H54 (cell line): Measurements from ENCODE around the gene C22orf39.

Experiments used
- DNase-seq: peaks from one replicate; pipeline ENCODE4 v3.0.0; 2011; ENCODE audit warnings: low spot score, mixed read lengths; ENCODE audit not compliant: insufficient read length
- FAIRE-seq: peaks from 3 replicates; lab custom pipeline; 2011; peaks lifted over from hg19 to GRCh38; lab: Jason Lieb, UNC
- POLR2A ChIP-seq: IDR thresholded peaks from 2 replicates; pipeline ENCODE4 v1.6.1; 2011; ENCODE audit warnings: low read depth, mild to moderate bottlenecking, low read length

C22orf39 gene

DNA sequence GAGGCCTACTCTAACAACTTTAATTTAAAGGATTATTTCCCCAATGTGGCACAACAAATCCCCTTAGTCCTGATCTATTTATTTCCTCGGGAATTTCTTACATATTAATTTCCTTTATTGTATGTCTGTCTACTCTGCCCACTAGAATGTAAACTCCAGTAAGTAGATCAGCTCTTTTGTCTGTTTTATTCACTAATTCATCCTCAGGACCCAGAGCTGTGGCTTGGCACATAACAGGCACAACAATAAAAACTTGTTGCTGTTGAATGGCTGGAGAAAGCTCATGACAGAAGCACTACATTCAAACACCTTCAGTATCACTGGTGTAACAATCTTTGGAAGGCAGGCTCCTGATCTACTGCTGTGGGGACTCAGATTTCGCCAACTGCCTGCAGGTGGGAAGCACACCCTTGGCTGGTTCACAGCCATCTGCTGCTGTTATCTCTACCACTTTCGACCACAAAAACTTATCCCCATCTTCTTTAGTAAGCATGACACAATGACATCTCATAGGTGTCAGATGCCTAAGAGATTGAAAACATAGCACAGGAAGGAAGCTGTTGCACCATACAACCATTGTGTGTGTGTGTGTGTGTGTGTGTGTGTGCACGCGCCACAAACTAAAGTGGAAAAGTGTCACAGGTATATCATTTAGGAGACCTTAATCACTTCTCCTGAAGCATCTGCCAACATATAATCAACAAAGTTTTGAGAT, 27.9 kb downstream of the C22orf39 start:
- no peak for FAIRE-seq
- no peak for TF ChIP-seq POLR2A
- no peak for DNase-seq

DNA sequence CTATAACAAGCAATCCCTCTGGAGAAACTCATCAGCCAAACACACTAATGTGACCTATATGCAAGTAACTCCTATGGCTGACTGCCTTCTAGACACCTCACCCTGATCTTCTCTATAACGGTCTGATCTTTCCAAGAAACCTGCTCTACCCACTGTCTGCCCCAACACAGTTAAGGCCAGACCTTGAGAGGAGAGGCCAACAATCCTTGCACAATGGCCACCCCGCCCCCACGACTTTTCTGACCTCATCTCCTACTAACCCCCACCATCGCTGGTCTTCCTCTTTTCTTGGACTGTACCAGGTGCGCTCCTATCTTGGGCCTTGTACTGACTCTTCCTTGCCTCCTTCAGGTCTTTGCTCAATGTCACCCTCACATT, 28.4 kb downstream of the C22orf39 start:
- TF ChIP-seq POLR2A, result no peak
- FAIRE-seq (no peak), DNase-seq (no peak)

DNA sequence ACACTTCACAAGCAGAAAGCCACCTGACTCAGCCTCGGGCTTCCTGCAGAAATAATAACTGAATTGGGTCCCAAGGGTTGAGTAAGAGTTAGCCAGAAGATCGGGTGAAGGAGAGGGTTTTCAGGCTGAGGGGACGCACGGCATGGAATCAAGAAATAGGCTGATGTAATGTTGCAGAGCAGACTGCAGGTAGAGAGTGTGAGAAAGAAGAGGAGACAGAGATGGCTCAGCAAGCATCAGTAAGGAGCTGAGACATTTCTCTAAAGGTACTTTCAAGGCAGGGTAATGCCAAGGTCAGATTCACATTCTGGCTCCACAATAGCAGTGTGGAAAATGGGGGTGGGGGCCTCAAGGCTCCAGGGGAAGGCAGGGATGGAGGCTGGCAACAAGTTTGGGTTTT, 34.6 kb downstream of the C22orf39 start:
- no peak for TF ChIP-seq POLR2A
- DNase-seq, result no peak
- no peak for FAIRE-seq

DNA sequence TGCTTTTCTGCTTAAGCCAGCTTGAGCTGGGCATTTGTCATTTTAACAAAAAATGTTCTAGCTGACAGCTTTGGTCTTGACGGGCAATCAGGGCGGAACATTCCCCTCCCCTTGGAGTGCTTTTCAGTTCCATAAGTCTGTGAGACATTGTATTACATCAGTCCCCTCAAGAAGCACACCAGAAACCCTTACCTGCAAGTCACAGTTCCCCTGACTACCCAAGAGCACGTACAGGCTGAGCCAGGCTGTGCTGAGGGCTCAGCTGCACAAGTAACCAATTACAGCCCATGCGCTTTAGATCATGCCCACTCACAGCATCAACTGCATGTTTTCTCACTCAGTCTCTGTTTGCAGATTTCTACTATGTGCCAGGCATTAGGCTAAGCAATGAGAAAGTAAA, 35.0 kb downstream of the C22orf39 start:
- TF ChIP-seq POLR2A, result no peak
- FAIRE-seq (no peak), DNase-seq (no peak)

DNA sequence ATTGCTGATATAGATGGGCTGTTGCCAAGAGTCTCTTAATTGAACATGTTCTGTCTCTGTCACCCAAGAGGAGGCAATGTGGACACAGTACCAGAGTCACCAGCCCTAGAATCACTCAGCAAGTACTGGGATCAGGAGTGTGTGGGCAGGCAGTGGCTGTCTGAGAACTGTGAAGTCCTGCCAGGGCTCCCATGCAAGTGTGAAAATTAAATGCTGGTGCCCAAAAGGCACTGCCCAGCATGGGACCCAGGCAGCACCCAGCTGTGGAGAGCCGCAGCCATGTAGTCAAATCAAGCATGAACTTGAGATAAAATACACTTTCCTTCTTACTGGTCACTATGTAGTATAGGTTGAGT, 35.8 kb downstream of the C22orf39 start:
- no peak for TF ChIP-seq POLR2A
- FAIRE-seq (no peak), DNase-seq (no peak)

DNA sequence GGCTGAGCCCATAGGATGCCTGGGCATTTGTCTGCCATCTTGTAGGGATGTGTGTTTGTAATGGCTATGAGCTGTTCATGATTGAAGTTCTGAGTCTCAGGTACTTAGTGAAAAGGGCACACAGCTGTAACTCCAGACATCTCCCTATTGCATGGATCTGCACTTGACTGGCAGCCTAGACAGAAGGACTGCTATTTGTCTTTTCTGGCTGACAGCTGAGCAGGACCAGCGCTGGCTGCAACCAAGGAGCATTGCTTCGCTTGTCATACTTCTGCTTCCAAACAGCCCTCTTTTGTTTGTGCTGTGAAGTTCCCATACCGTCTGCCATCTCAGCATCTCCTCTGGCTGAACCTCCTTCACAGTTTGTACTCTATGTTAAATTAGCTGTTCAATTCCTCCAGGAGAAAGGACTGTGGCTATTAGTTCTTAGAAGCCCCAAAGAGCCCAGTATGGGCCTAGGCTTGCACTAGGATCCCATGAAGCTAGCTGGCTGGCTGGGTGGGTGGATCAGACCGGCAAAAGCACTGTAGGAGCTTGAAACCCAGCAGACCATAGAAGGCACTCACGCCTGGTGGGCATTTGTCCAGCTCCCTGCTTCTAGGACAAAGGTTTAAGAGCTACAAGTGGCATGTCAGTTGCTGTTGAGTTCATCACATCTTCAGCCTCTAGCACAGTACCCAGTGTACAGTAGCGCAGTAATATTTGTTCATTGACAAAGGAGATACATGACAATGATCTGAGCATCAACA, 36.4 kb downstream of the C22orf39 start:
- TF ChIP-seq POLR2A, result no peak
- FAIRE-seq (no peak), DNase-seq (no peak)

DNA sequence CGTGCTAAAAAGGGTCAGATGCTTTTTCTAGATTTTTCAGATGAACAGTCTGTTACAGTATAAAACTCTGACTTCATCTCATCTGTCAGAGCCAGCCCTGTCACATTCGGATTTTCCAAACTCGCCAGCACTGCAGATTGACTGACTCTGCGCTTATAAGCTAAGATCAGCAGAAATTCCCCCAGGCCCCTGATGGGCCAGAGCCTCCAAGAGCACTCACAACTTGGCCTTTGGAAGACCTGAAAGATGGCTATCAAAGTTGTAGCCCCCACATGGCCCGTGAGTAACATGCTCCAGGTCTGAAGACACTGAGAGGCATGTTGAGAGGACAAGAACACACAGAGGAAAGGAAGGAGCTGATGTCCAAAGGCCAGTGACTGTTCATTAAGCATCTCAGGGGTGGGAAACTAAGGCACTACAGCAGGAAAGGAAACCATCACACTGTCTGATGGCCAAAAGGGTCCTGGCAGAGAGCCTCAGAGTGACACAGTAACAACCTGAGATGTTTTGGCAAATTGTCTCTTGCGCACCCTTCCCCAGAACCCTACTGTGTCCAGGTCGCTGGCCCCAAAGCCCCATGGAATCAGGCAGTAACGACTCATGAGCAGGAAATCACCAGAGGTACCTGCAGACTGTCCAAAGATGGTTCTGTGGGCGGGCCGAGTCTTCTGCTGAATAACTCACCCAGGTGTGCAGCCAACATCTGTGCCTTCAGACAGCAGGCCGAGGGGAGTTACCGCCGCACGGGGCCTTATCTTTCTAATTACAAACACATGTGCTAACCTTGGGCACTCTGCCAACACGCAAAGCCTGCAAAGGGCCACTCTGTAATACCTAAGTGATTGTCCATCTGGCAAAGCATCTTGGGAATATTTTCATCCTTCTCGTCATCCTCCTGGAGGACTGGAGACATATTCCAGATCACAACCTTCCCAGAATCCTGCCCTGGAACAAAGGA, 39.6 kb downstream of the C22orf39 start:
- no peak for FAIRE-seq
- TF ChIP-seq POLR2A, result no peak
- no peak for DNase-seq

DNA sequence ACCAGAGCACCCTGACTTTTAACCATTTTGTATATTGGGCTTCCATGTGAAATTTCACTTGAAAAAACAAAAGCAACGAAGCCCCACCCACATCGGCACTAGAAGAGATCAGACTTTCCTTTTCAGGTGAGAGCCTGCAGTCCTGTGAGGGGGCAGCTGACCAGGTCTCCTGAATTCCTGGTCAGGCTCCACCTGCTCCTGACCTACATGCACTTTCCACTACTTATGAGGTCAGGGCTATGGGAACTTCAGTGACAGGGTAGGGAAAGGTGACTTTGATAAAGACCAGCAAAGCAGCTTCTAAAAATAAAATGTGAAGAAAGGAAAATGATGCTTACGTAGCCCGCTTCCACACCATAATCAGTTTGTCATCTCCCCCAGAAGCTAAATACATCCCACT, 40.7 kb downstream of the C22orf39 start:
- DNase-seq, result no peak
- no peak for TF ChIP-seq POLR2A
- FAIRE-seq, result no peak

DNA sequence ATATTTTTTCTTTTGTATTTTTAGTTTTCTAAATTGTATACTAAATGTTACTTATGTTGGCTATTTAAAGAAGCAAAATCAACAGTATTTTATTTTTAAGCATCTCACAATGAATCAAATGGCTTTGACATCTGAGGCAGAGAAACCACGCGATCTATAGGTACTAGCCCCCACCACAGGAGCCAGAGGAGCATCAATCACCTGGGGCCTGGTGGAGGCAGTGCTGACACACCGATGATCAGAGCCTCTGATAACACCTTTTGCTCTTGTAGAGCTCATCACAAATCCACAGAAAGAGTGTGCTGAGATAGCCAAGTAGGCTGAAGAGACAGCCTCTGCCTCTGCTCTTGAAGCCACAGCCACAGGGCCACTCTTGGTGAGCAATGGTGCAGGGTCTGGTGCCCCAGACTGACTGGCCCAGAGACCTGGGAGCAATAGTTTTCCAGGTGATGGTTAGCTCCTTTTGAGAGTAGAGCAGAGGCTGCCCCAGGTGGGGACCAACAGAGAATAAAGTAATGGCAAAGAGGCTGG, 41.2 kb downstream of the C22orf39 start:
- DNase-seq (no peak), FAIRE-seq (no peak)
- no peak for TF ChIP-seq POLR2A

DNA sequence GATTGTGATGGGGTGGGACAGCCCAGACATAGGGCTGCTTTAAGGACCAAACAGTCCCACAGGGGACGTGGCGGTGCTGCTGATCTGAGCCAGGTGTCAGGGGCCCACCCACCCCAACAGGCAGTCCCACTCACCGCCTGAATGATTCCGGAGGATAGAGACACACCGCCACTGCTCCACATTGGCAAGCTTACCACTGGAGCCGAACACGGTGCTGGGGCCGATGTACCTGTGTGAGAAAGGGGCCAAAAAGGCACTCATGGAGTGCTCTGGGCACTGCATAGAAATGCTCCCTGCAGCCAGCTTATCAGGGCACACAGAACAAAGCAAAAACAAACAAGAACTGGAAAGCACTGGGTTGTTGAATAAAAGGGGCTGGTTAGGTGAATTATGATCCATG, 41.9 kb downstream of the C22orf39 start:
- TF ChIP-seq POLR2A, result no peak
- no peak for DNase-seq
- no peak for FAIRE-seq

DNA sequence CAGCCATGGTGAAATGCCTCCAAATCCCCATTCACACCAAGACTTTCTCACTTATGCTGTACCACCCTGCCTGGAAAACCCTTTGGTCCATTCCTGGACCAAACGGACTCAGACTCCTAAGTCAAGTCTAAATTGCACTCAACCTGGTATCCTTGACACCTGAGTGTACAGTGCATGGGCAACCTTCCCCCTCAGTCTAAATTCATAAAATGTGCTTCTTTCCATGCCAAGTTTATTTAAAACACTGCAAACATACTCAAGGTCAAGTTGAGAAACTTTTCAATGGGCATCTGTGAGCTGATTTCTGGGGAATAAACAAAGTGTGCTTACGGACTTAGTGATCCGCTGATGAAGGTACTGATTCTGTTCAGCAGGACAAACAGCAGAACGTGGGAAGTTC, 42.4 kb downstream of the C22orf39 start:
- TF ChIP-seq POLR2A, result no peak
- DNase-seq (no peak), FAIRE-seq (no peak)

DNA sequence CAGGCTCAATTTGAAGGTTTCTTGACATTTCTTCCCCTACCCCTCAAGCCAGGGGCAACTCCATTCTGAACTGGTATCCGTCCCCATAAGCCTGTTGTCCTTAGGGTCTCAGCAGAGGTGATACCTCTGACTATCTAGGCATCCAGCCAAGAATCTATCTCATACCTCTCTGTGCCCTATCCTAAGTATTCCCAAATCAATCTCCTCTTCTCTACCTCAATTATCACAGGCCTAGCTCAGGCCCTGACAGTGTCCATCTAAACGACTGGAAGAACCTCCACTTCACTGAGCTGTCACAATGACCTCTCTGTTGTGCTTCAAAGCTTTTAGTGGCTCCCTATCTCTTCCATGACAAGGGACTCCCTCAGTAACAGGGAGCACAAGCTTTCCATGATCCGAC, 42.8 kb downstream of the C22orf39 start:
- FAIRE-seq, result no peak
- DNase-seq, result no peak
- no peak for TF ChIP-seq POLR2A

DNA sequence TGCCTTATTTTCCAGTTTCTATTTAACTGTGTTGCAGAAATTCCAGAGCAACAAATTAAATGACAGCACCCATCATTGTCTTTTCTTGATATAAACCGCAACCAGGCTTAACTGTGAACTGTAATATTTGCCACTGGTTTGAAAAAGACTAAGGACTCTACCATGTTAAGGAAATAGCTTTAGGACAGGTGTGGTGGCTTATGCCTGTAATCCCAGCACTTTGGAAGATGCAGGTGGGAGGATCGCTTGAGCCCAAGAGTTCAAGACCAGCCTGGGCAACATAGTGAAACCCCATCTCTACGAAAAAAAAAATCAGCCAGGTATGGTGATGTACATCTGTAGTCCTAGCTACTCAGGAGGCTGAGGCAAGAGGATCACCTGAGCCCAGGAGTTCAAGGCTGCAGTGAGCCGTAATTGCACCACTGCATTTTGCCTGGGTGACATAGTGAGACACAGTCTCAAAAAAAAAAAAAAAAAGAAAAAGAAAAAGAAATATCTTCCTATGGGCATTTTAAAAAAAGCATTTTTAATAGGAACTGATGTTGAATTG, 44.8 kb downstream of the C22orf39 start:
- DNase-seq (no peak), FAIRE-seq (no peak)
- no peak for TF ChIP-seq POLR2A

DNA sequence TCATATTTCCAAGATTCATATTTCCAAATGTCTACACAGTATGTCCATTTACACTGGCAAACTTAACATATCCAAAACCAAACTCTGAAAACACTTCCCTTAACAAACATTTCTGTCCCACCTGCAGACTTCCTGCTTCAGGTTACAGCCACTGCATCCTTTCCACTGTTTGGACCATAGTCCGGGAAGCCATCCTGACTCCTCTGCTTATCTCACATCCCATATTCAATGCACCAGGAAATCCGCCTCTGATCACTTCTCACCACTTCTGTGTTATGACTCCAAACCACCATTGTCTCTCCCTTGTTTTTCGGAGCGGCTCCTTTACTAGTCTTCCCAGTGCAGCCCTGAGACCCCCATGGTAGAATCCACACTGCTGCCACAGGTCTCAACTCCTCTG, 46.0 kb downstream of the C22orf39 start:
- no peak for DNase-seq
- no peak for TF ChIP-seq POLR2A
- FAIRE-seq, result no peak
